Measurements from ENCODE around the gene VWF.

- TF ChIP-seq, protein P1, sequence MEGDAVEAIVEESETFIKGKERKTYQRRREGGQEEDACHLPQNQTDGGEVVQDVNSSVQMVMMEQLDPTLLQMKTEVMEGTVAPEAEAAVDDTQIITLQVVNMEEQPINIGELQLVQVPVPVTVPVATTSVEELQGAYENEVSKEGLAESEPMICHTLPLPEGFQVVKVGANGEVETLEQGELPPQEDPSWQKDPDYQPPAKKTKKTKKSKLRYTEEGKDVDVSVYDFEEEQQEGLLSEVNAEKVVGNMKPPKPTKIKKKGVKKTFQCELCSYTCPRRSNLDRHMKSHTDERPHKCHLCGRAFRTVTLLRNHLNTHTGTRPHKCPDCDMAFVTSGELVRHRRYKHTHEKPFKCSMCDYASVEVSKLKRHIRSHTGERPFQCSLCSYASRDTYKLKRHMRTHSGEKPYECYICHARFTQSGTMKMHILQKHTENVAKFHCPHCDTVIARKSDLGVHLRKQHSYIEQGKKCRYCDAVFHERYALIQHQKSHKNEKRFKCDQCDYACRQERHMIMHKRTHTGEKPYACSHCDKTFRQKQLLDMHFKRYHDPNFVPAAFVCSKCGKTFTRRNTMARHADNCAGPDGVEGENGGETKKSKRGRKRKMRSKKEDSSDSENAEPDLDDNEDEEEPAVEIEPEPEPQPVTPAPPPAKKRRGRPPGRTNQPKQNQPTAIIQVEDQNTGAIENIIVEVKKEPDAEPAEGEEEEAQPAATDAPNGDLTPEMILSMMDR (IDR thresholded peaks at IDR 0.05) = no peak
- TF ChIP-seq EP300 (IDR thresholded peaks at IDR 0.05) (no peak), POLR2AphosphoS5 (IDR thresholded peaks at IDR 0.05) (no peak)
Observed at GRCh38 chr12:6084969-6085450, 39.5 kb downstream of the VWF start.

All from sigmoid colon (tissue), 4 donors.